A549 treated with DMSO at 1 μM for 4 hours (cell line): Measurements from ENCODE around the gene UBE4B. TPM values are rescaled to one million over a fixed set of nuclear protein-coding genes. Genes with fewer than 3 reads are reported as not detected.

Experiments
- total RNA-seq: library from RNA; stranded (reverse); fragments of 200-300 nt; extraction: Qiagen RNA extraction; gene quantifications from 5 replicates; pipeline ENCODE4 v1.2.3, GENCODE V29; 2022; ENCODE audit warnings: low read depth

UBE4B gene
- 11.4 to 17.6 TPM (median 14.9 TPM) in 5 replicates for total RNA-seq

DNA sequence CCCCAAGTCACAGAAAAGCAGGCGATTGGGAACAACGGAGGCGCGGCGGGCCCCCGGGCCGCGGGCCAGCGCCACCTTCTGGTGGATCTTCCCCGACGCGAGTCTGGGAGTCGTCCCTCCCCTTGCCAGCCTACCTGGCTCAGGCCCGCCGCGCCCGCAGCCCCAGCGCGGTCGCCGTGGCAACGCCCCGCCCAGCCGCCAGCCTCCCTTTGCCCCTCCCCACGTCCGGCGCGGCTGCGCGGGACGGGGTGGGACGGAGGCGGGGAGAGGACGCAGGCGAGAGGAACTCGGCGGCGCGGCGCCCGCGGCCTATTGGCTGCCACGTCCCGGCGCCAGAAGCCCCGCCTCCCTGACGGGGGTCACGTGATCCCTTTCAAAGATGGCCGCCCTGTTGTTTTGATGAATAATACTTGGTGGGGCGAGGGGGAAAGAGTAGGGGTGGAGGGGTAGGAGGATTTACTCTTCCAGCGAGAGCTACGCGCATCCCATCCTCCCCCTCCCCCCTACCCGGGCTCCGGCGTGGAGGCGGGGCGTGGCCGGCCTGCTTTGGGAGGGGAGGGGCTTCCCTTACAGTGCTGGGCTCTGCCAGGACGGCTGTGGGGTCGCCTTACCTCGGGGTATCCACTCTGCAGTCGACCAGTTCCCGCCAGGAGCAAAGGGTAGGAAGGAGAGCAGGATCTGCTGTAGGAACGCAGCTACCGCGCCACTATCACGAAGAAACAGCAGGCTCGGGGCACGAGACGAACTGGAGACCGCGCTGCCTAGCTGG is at the start of gene UBE4B:
UBE4B (plus strand) TSS at position 369 of the 769 bp plus-strand sequence. CDS start 713 bp downstream, outside the sequence.

GRCh38 chr1:9996624-9997582 is 35.9 kb upstream of the UBE4B start, which contains the start of gene RBP7:
Gene RBP7, plus strand, starts transcription at chr1:9997228. Its CDS starts 31 bp downstream, at chr1:9997259.

DNA sequence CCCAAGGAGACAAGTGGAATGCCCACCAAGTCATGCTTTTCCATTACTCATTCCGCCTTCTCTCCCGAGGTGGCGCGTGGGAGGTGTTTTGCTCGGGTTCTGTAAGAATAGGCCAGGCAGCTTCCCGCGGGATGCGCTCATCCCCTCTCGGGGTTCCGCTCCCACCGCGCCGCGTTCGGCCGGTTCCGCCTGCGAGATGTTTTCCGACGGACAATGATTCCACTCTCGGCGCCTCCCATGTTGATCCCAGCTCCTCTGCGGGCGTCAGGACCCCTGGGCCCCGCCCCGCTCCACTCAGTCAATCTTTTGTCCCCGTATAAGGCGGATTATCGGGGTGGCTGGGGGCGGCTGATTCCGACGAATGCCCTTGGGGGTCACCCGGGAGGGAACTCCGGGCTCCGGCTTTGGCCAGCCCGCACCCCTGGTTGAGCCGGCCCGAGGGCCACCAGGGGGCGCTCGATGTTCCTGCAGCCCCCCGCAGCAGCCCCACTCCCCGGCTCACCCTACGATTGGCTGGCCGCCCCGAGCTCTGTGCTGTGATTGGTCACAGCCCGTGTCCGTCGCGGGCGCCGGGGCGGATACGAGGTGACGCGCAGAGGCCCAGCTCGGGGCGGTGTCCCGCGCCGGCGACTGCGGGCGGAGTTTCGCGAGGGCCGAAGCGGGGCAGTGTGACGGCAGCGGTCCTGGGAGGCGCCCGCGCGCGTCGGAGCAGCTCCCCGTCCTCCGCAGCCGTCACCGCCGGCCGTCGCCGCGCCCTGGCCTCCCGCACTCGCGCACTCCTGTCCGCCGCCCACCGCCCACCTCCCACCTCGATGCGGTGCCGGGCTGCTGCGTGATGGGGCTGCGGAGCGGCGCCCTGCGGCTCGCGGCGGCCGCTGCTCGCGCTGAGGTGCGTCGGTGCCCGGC is 177.4 kb downstream of the UBE4B start, which contains the start of gene KIF1B:
KIF1B (plus strand) TSS at position 666 of the 906 bp plus-strand sequence. CDS start 21,759 bp downstream, outside the sequence.

Other genes with a start within 250 kb of the UBE4B start
- gene CLSTN1, start 209.0 kb upstream of the UBE4B start, total RNA-seq: 63.9 to 75.4 TPM (median 67.6 TPM) in 5 replicates
- 7.8 to 12.2 TPM (median 9.0 TPM) in 5 replicates for gene CTNNBIP1, start 122.7 kb upstream of the UBE4B start, total RNA-seq
- 20.7 to 24.6 TPM (median 22.2 TPM) in 5 replicates for gene LZIC, start 89.6 kb upstream of the UBE4B start, total RNA-seq
- gene NMNAT1, start 89.5 kb upstream of the UBE4B start, total RNA-seq: 1.7 to 2.8 TPM (median 2.6 TPM) in 5 replicates
- gene RBP7, start 35.7 kb upstream of the UBE4B start, total RNA-seq: 4.9 to 6.4 TPM (median 5.6 TPM) in 5 replicates
- 13.0 to 17.2 TPM (median 15.8 TPM) in 5 replicates for gene KIF1B, start 177.6 kb downstream of the UBE4B start, total RNA-seq